Measurements from ENCODE around the gene GABRB2.

- TF ChIP-seq POLR2A (IDR thresholded peaks at IDR 0.05) (no peak), CTCF (IDR thresholded peaks at IDR 0.05) (no peak)
Observed at GRCh38 chr5:161400583-161400982, 145.9 kb downstream of the GABRB2 start.
